RPMI7951 (cell line): ENCODE measurements around the gene EPHA1. TPM values are rescaled to one million over a fixed set of nuclear protein-coding genes. Genes with fewer than 3 reads are reported as not detected.
"Not testable (repeated sequence)": the region's sequence is repeated elsewhere in the genome, so short reads cannot be mapped to it uniquely, and the experiment has no call there.

Experiments used
- DNase-seq: peaks from one replicate; pipeline ENCODE4 v3.0.0-alpha.2; 2012; ENCODE audit warnings: low read depth
- total RNA-seq: library from RNA; depleted of rRNA; stranded (reverse); fragments of >200 nt; shearing (Covaris generic); gene quantifications from 2 replicates; pipeline ENCODE4 v1.2.3, GENCODE V29; 2014

The EPHA1 gene
- total RNA-seq, 1 experiment from 2014 or later = not detected

- DNase-seq = no peak
These were observed 3.3 kb downstream of the EPHA1 start for GRCh38 chr7:143405173-143406001.

- not testable (repeated sequence) for DNase-seq
These were observed 6.4 kb downstream of the EPHA1 start for GRCh38 chr7:143402233-143402632.

GRCh38 chr7:143401265-143401664 is 7.4 kb downstream of the EPHA1 start:
- DNase-seq = no peak

GRCh38 chr7:143399642-143400041 is 9.0 kb downstream of the EPHA1 start:
- DNase-seq = no peak

- DNase-seq = no peak
These were observed 9.5 kb downstream of the EPHA1 start for GRCh38 chr7:143399151-143399550.

- DNase-seq = no peak
These were observed 10.0 kb downstream of the EPHA1 start for GRCh38 chr7:143398616-143399015.

- no peak for DNase-seq
These were observed 10.7 kb downstream of the EPHA1 start for GRCh38 chr7:143397710-143398530.

GRCh38 chr7:143396625-143397556 is 11.8 kb downstream of the EPHA1 start:
- no peak for DNase-seq

- no peak for DNase-seq
These were observed 12.5 kb downstream of the EPHA1 start for GRCh38 chr7:143396182-143396581.

- no peak for DNase-seq
These were observed 13.2 kb downstream of the EPHA1 start for GRCh38 chr7:143395187-143396149.

GRCh38 chr7:143394777-143395176 is 13.9 kb downstream of the EPHA1 start:
- DNase-seq = no peak

- no peak for DNase-seq
These were observed 14.6 kb downstream of the EPHA1 start for GRCh38 chr7:143394068-143394467.

GRCh38 chr7:143393267-143394041 is 15.2 kb downstream of the EPHA1 start:
- no peak for DNase-seq

GRCh38 chr7:143392875-143393266 is 15.8 kb downstream of the EPHA1 start:
- DNase-seq = no peak

- not testable (repeated sequence) for DNase-seq
These were observed 16.2 kb downstream of the EPHA1 start for GRCh38 chr7:143392427-143392826.

- DNase-seq = no peak
These were observed 16.9 kb downstream of the EPHA1 start for GRCh38 chr7:143391462-143392404.

GRCh38 chr7:143390773-143391317 is 17.8 kb downstream of the EPHA1 start:
- no peak for DNase-seq

GRCh38 chr7:143390104-143390772 is 18.4 kb downstream of the EPHA1 start:
- no peak for DNase-seq
